ENCODE data around the gene RNF112. TPM values are rescaled to one million over a fixed set of nuclear protein-coding genes. Genes with fewer than 3 reads are reported as not detected.
"Not testable (repeated sequence)": the region's sequence is repeated elsewhere in the genome, so short reads cannot be mapped to it uniquely, and the experiment has no call there.

Gene RNF112
- polyA plus RNA-seq, 10 donors, result 1.8 to 5.1 (median 3.7) TPM

DNA sequence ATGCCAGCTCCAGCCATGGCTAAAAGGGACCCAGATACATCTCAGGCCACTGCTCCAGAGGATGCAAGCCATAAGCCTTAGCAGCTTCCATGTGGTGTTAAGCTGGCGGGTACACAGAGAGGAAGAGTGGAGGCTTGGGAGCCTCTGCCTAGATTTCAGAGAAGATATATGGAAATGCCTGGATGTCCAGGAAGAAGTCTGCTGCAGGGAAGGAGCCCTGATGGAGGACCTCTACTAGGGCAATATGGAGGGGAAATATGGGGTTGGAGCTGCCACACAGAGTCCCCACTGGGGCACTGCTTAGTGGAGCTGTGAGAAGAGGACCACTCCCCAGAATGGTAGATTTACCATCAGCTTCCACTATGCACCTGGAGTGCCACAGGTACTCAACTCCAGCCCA is 32.1 kb downstream of the RNF112 start:
- DNase-seq, result no peak

GRCh38 chr17:19445105-19445504 is 34.1 kb downstream of the RNF112 start:
- DNase-seq, result no peak

- not testable (repeated sequence) for DNase-seq
Measured at GRCh38 chr17:19446577-19446976, 35.5 kb downstream of the RNF112 start.

- peak; percentile 85 to 92 (median 89) for DNase-seq
Measured at GRCh38 chr17:19447085-19447583, 36.1 kb downstream of the RNF112 start.

- peak; percentile 86 to 96 (median 88) for DNase-seq
Measured at GRCh38 chr17:19448341-19449268, 37.6 kb downstream of the RNF112 start.

DNA sequence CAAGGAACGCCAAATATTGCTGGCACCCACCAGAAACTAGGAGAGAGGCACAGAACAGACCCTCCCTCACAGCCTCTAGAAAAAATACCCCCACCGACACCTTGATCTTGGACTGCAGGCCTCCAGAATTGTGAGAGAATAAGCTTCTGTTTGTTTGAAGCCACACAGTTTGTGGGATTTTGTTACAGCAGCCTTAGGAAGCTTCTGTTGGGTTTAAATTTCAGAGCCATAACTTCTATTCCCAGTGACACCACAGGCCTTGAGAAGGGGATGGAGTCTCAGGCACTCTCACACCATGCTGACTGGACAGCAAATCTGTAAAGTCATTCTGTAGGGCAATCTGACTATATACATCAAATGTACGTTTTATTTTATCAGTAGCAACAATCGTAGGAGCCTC is 38.6 kb downstream of the RNF112 start:
- DNase-seq, result no peak

DNA sequence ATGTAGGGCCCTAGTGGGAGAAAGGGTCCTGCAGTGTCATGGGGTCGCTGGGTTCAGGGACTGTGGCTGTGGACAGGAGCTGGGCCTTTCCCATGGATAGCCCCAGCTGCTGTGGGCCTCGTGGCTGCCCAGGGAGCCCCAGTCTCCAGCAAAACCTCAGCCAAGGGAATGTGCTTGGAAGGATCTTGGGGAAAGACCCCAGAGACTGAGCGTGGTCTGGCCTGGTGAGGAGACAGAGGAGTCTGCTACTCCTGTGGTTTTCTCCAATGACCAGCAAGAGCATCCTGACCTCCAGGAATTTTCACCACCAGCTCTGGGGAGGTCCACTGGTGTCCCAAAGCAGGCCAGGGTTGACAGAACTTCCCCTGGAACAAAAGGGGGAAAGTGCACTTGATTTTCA is 42.3 kb downstream of the RNF112 start:
- DNase-seq, result no peak

GRCh38 chr17:19454074-19454473 is 43.0 kb downstream of the RNF112 start:
- DNase-seq, result no peak

DNA sequence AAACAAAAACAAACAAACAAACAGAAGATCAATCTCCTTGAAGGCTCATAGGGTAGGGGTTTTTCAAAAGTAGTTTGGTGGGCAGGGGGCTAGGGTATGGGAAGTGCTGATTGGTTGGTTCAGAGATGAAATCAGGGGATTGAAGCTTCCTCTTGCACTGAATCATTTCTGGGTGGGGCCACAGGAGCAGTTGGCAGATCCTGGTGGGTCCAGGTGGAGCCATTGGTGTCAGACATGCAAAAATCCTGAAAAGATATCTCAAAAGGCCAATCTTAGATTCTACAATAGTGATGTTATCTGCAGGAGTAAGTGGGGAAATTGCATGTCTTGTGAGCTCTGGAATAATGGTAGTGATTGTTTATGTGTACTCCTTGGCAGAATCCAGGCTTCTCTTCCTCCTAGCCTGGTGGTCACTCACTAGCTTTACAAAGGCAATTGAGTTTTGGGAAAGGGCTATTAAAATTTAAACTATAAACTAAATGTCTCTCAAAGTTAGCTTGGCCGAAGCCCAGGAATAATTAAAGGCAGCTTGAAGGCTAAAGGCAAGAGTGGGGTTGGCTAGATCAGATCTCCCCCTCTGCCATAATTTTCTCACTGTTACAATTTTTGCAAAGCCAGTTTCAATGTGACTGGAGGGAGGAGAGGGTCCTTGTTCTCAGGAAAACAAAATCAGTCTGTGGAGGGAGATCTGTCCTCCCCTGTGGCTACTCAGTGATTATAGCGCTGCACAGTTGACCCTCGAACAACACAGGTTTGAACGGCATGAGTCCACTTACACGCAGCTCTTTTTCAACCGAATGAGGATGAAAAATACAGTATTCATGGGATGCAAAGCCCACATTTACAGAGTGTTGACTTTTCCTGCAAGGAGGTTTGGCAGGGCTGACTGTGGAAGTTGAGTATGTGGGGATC is 45.2 kb downstream of the RNF112 start:
- no peak for DNase-seq

- DNase-seq, result no peak
Measured at GRCh38 chr17:19457046-19457445, 46.0 kb downstream of the RNF112 start.

GRCh38 chr17:19457830-19458271 is 46.8 kb downstream of the RNF112 start:
- no peak for DNase-seq

DNA sequence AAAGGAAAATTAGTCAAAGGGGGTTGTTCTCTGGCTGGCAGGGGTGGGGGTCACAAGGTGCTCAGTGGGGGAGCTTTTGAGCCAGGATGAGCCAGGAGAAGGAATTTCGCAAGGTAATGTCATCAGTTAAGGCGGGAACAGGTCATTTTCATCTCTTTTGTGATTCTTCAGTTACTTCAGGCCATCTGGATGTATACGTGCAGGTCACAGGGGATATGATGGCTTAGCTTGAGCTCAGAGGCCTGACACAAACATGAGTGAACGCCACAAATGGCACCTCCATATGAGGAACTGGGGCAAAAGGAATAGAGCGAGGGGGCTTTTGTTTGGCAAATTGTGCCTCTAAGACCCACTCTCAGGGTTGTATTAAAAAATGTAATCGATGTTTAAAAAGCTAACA is 47.4 kb downstream of the RNF112 start:
- not testable (repeated sequence) for DNase-seq

DNA sequence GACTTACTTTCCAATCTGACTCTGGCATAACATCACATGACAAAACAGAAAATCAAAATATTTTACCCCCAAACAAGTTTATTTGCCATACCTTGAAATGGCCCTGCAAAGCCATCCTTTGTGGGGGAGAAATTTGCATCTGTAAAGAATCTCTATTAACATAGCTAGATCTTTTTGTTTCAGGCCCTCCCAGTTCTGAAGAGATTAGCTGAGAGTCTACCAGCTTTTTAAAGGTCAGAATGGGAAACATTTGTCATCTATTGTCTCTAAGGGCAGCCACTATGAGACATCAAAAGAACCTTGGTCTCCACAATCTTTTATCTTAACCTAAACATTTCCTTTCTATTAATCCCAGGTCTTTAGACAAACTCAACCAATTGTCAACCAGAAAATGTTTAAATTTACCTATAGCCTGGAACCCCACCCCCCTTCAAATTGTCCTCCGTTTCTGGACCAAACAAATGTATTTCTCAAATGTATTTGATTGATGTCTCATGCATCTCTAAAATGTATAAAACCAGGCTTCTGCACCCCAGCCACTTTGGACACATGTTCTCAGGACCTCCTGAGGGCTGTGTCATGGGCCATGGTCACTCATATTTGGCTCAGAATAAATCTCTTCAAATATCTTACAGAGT is 48.1 kb downstream of the RNF112 start:
- not testable (repeated sequence) for DNase-seq

DNA sequence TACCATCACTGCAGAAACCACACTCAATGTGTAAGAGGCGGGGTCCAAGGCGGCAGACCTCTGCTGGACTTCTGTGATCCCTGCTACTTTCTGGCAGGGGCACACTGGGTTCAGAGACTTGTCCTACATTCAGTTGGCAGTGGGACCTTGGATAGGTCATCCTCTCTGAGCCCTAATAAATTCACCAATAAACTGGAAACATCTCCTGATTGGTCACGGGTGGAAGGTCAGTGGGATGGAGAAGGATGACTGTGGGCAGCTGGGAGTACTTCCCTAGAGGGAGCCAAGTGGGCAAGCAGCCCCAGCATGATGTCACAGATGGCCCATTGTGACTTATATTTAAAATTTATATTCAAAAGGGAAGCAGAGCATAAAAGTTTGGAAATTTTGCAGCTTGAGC is 49.7 kb downstream of the RNF112 start:
- peak in 1 of 3 donors; percentile 56 for DNase-seq

- DNase-seq, result peak in 1 of 3 donors; percentile 30
Measured at GRCh38 chr17:19461116-19461515, 50.1 kb downstream of the RNF112 start.

- DNase-seq, result no peak
Measured at GRCh38 chr17:19461681-19462080, 50.6 kb downstream of the RNF112 start.

DNA sequence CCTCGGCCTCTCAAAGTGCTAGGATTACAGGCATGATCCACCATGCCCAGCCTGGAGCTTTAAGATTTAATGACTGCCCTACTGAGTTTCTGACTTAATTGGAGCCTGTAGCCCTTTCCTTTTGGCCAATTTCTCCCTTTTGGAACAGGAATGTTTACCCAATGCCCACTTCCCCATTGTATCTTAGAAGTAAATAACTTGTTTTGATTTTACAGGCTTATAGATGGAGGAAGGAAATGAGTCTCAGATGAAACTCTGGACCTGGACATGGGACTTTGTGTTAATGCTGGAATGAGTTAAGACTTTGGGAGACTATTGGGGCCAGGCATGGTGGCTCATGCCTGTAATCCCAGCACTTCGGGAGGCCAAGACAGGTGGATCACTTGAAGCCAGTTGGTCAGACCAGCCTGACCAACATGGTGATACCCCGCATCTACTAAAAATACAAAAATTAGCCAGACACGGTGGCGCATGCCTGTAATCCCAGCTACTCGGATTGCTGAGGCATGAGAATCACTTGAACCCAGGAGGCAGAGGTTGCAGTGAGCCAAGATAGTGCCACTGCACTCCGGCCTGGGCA is 51.5 kb downstream of the RNF112 start:
- DNase-seq, result not testable (repeated sequence)

DNA sequence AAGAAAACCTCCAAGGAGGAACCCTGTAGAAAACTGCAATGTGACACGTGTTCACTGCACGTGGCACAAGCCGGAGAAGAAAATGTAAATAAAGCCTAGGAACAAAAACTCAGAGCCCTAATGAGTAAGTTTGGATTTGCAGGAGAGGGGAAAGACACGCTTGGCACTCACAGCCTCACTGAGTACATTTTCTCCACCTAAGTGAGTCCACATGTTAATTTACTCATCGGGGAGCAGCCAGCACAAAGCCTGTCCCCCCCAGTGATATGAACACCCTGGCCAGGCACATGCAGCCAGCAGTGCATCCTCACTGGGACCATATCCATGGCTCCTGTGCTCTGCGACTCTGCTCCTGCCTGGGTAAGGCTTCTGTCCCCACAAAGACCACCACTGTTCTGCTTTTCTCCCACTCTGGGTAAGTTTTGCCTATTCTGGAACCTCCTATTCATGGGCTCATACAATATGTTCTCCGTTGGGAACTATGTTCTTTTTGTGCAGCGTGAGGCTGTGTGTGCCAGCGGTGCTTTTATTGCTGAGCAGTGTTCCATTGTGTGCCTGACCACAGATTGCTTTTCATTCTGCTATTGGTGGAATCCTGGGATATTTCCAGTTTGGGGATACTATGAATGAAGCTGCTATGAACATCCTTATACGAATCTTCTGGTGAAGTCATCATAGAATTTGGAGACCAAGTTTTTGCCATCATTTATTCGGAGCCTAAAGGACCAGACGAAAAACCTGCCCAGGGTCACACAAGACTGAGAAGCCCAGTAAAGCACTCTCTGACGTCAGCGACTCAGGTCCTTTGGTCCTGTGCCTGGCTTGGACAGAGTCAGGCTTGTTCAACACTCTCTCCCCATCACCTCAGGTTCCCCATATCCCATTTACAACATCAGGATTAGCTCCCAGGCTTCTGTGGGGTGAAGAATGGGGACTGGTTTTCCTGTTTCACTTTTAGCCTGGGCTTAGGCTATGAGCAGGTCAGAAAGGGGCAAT is 53.3 kb downstream of the RNF112 start:
- peak in 1 of 3 donors; percentile 69 for DNase-seq
